ENCODE measurements around the gene NDNF.

Gene NDNF

GRCh38 chr4:121072224-121073003 is at the start of gene NDNF:
NDNF (minus strand) TSS chr4:121072535; CDS start chr4:121045837, 26,698 bp downstream.
- peak; percentile 35 for DNase-seq

GRCh38 chr4:121119715-121120114 is 47.4 kb upstream of the NDNF start:
- DNase-seq, result no peak

GRCh38 chr4:121118344-121118743 is 46.0 kb upstream of the NDNF start:
- DNase-seq, result no peak

- no peak for DNase-seq
These were observed 42.4 kb upstream of the NDNF start for GRCh38 chr4:121114756-121115155.

- DNase-seq, result no peak
These were observed 40.2 kb upstream of the NDNF start for GRCh38 chr4:121112530-121112929.

GRCh38 chr4:121108557-121108956 is 36.2 kb upstream of the NDNF start:
- DNase-seq, result peak; percentile 81

GRCh38 chr4:121107507-121107906 is 35.2 kb upstream of the NDNF start:
- no peak for DNase-seq

GRCh38 chr4:121100093-121100775 is 27.9 kb upstream of the NDNF start:
- no peak for DNase-seq

GRCh38 chr4:121098266-121098665 is 25.9 kb upstream of the NDNF start:
- DNase-seq, result no peak

GRCh38 chr4:121096629-121097028 is 24.3 kb upstream of the NDNF start:
- DNase-seq, result peak; percentile 15

GRCh38 chr4:121096191-121096590 is 23.9 kb upstream of the NDNF start:
- DNase-seq, result no peak

- no peak for DNase-seq
These were observed 22.1 kb upstream of the NDNF start for GRCh38 chr4:121094297-121094966.

- DNase-seq, result no peak
These were observed 20.9 kb upstream of the NDNF start for GRCh38 chr4:121093261-121093660.

GRCh38 chr4:121091941-121092340 is 19.6 kb upstream of the NDNF start:
- no peak for DNase-seq

- DNase-seq, result no peak
These were observed 16.5 kb upstream of the NDNF start for GRCh38 chr4:121088867-121089266.

- DNase-seq, result no peak
These were observed 7.0 kb upstream of the NDNF start for GRCh38 chr4:121079376-121079775.

- no peak for DNase-seq
These were observed 5.2 kb upstream of the NDNF start for GRCh38 chr4:121077496-121077895.

GRCh38 chr4:121076416-121076815 is 4.1 kb upstream of the NDNF start:
- DNase-seq, result no peak

GRCh38 chr4:121073672-121074381 is 1.5 kb upstream of the NDNF start:
- no peak for DNase-seq

- peak; percentile 14 for DNase-seq
These were observed 685 bp upstream of the NDNF start for GRCh38 chr4:121073004-121073435.

GRCh38 chr4:121071640-121072223 is 603 bp downstream of the NDNF start:
- DNase-seq, result no peak

All from NCI-H345 (cell line).